ENCODE measurements around the gene AAMDC. TPM values are rescaled to one million over a fixed set of nuclear protein-coding genes. Genes with fewer than 3 reads are reported as not detected.

The AAMDC gene
- total and polyA plus RNA-seq, 10 of the 15 experiments (the other 5 are each of a cell fraction or from before 2014, with no cell fraction given): 3.7 to 38.3 (median 11.2) TPM

DNA sequence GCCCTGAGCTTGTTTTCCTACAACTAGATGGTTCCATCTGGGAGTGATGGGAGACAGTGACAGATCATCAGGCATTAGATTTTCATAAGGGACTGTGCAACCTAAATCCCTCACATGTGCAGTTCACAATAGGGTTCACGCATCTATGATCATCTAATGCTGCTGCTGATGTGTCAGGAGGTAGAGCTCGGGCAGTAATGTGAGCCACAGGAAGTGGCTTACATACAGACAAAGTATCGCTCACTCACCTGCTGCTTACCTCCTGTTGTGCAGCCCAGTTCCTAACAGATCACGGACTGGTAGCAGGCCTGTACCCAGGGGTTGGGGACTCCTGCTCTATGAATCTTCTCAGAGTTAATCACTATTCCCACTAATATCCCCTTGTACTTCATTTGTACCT is 12.4 kb downstream of the AAMDC start:
- 88% methylated on average over 4 of the region's 4 CpGs for WGBS (ENCODE audit: insufficient coverage, insufficient replicate concordance, low lambda C conversion rate, missing lambda C conversion rate)
- no TSS peak for BruUV-seq (replicated peaks)
- Histone ChIP-seq H3K4me1 (ENCODE audit: control insufficient read depth, insufficient read depth, low read length) (no peaks in the 10 kb centered on the region), H4K20me1 (ENCODE audit: control insufficient read depth, insufficient read depth) (no peaks in the 10 kb centered on the region), H3K4me2 (ENCODE audit: control insufficient read depth, insufficient read depth) (no peak overlapping the region), H3K9ac (ENCODE audit: control insufficient read depth, insufficient read depth, low read length) (no peak overlapping the region), H3K27ac (ENCODE audit: control insufficient read depth, insufficient read depth) (no peak overlapping the region), H3K4me3 (no peak overlapping the region), H3K27me3 (replicated peaks in 1 of 2; ENCODE audit: control insufficient read depth in 2 of 2, insufficient read depth in 2 of 2, low read length in 1 of 2) (no peaks in the 10 kb centered on the region), H3K9me3 (replicated peaks; ENCODE audit: control insufficient read depth, insufficient read depth, low read length) (no peaks in the 10 kb centered on the region), H3K79me2 (ENCODE audit: control insufficient read depth, insufficient read depth, low read length) (no peaks in the 10 kb centered on the region), H2AFZ (ENCODE audit: control insufficient read depth, low read depth, low read length) (no peak overlapping the region), H3K36me3 (ENCODE audit: control insufficient read depth in 2 of 2, insufficient read depth in 2 of 2, low read length in 1 of 2) (no peaks in the 10 kb centered on the region)
- TF ChIP-seq IKZF1 (conservative IDR thresholded peaks at IDR 0.05): no peak
- no peak for TF ChIP-seq FOXM1 (IDR thresholded peaks at IDR 0.05; ENCODE audit: low read depth, low read length)
- no peak for TF ChIP-seq JUNB (IDR thresholded peaks at IDR 0.05)
- no peak for TF ChIP-seq BMI1 (IDR thresholded peaks at IDR 0.05; ENCODE audit: borderline replicate concordance)
- no peak for TF ChIP-seq STAT3 (IDR thresholded peaks at IDR 0.05; ENCODE audit: low read depth, low read length)
- TF ChIP-seq YBX1 (IDR thresholded peaks at IDR 0.05): no peak
- TF ChIP-seq SREBF2 (IDR thresholded peaks at IDR 0.05; ENCODE audit: low read length): no peak
- TF ChIP-seq RCOR1 (conservative IDR thresholded peaks at IDR 0.05; ENCODE audit: low read depth, low read length): no peak
- no peak for TF ChIP-seq GABPA (IDR thresholded peaks at IDR 0.05; ENCODE audit: low read depth)
- TF ChIP-seq, protein P1, sequence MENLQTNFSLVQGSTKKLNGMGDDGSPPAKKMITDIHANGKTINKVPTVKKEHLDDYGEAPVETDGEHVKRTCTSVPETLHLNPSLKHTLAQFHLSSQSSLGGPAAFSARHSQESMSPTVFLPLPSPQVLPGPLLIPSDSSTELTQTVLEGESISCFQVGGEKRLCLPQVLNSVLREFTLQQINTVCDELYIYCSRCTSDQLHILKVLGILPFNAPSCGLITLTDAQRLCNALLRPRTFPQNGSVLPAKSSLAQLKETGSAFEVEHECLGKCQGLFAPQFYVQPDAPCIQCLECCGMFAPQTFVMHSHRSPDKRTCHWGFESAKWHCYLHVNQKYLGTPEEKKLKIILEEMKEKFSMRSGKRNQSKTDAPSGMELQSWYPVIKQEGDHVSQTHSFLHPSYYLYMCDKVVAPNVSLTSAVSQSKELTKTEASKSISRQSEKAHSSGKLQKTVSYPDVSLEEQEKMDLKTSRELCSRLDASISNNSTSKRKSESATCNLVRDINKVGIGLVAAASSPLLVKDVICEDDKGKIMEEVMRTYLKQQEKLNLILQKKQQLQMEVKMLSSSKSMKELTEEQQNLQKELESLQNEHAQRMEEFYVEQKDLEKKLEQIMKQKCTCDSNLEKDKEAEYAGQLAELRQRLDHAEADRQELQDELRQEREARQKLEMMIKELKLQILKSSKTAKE (IDR thresholded peaks at IDR 0.05; ENCODE audit: low read depth, poor library complexity, severe bottlenecking): no peak
- DNase-seq (ENCODE audit: low read depth, low spot score) (no peak), ATAC-seq (no peak), FAIRE-seq (no peak)
- in situ Hi-C loops (cut with MboI): no loop called here
- POLR2A ChIA-PET: no interaction called here
- RAD21 ChIA-PET (ENCODE audit: unreplicated experiment): no interaction called here
- SMC1A ChIA-PET (ENCODE audit: uncharacterized antibody, unreplicated experiment): no interaction called here
- CTCF ChIA-PET: interaction anchor here (0.7 kb wide), 1 partner anchor 1270 kb away, joined by 3 read pairs; no protein-coding TSS in a partner anchor
- intact Hi-C loops (cut with micrococcal nuclease; ENCODE audit: unreplicated experiment): no loop called here
